Sigmoid colon (tissue), 4 donors: ENCODE data around the gene TMTC2.

ENCODE experiments used
- CTCF ChIP-seq, 4 experiments: fragments of 450-650 bp in 3 of 4; fragments of 200-600 bp in 1 of 4; IDR thresholded peaks; one replicate each; pipeline ENCODE4 v1.5.1; 2016 to 2019; ENCODE audit warnings: antibody characterized with exemption in 4 of 4, mild to moderate bottlenecking in 3 of 4, moderate library complexity in 2 of 4
- EP300 ChIP-seq, 4 donors: sonication (generic); formaldehyde crosslinking; IDR thresholded peaks; one replicate each; pipeline ENCODE4 v1.6.1; 2017; ENCODE audit warnings: antibody characterized with exemption in 4 of 4
- POLR2A ChIP-seq, 2 donors: fragments of 450-650 bp; IDR thresholded peaks; one replicate each; pipeline ENCODE4 v1.6.1; 2016; ENCODE audit warnings: antibody characterized with exemption in 2 of 2, mild to moderate bottlenecking in 2 of 2, moderate library complexity in 2 of 2

GRCh38 chr12:82757656-82758055 is 71.0 kb downstream of the TMTC2 start:
- TF ChIP-seq CTCF (IDR thresholded peaks at IDR 0.05): no peak
- TF ChIP-seq EP300 (IDR thresholded peaks at IDR 0.05): no peak
- no peak for TF ChIP-seq POLR2A (IDR thresholded peaks at IDR 0.05)
